Inflammatory macrophage (primary cell): Measurements from ENCODE around the gene APP.
A peak's percentile ranks its signal among the peaks of the same experiment; 100 is the strongest.
"Not testable (repeated sequence)": the region's sequence is repeated elsewhere in the genome, so short reads cannot be mapped to it uniquely, and the experiment has no call there.

ENCODE experiments used
- DNase-seq, 2 donors: peaks; one replicate each; pipeline ENCODE4 v3.0.0-alpha.2; 2020 to 2022

Gene APP

GRCh38 chr21:26060335-26061115 lies 110.0 kb downstream of the APP start:
- peak; percentile 22 to 46 for DNase-seq

GRCh38 chr21:26057477-26058170 lies 112.9 kb downstream of the APP start:
- DNase-seq = no peak

DNA sequence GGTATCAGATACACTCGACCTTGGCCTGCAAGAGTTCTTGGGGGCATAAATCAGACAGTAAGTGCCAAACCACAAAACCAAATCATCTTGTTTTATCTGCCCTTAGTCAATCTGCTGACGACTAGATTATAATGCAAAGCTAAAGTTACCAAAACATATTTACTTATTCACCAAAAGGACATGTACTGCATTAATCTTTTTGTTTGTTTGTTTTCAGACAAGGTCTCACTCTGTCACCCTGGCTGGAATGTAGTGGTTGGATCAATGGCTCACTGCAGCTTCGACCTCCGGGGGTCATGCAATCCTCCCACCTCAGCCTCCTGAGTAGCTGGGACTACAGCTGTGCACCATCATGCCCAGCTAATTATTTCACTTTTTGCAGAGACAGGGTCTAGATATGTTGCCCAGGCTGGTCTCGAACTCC lies 114.7 kb downstream of the APP start:
- DNase-seq = no peak

DNA sequence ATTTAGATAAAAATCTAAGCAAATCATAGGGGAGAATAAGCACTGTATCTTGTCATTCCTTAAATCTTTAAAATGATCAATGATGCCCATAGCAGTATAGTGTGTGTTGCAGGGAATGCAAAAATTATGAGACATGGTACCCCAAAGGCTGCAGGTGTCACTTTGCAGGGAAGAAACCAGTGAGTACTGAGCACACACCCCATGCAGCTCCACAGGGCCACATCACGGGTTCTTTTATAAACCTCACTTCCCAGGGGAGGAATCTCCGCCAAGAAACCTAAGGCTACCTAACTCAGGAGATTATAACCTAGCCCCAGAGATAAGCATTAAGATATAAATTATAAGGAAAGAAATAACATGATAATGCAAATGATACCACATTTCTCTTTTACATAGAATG lies 115.6 kb downstream of the APP start:
- no peak for DNase-seq

DNA sequence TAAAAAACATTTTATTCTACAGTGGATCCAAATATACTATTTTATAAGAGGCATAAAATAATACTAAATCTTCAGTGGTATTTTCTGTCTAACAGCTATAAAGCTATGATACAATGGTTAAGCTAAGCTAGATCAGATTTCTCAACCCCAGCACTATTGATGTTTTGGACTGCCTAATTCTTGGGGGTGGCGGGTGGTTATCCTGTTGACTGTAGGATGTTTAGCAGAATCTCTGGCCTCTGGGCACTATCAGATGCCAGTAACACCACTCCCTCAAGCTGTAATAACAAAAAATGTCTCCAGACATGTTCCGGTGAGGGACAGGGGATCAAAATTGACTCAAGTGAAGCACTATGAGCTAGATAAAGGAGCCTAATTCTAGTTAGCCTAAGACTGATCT lies 118.5 kb downstream of the APP start:
- DNase-seq = no peak

- no peak for DNase-seq
These were observed 119.7 kb downstream of the APP start for GRCh38 chr21:26050857-26051256.

- no peak for DNase-seq
These were observed 120.8 kb downstream of the APP start for GRCh38 chr21:26049803-26050202.

DNA sequence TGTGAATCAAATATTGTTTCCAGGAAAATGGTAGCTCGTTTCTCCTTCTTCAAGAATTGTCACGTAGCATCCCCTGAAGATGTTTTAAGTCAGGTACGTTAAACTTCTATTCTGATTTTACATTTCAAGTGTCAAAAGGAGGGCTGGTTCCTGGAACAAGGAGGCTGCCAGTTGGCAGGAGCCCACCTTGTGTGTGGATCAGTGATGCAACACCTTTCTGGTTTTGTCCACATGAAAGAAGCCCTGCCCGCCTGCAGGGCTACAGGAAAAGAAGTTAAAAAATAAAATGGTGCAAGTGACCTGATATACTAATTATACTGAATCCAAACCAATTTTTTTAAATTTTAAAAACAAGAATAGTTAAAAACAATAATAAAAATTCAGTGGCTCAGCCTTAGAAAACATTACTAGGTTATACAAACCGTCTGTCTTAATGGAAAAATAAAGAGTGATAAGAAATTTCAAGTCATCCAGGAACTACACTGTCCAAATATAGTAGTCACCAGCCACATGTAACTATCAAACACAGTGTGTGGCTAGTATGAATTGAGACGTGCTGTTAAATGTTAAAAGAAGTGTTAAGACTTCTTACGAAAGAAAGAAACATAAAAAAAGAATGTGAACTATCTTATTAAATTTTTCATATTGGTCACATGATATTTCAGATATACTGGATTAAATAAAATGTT lies 123.1 kb downstream of the APP start:
- DNase-seq = no peak

DNA sequence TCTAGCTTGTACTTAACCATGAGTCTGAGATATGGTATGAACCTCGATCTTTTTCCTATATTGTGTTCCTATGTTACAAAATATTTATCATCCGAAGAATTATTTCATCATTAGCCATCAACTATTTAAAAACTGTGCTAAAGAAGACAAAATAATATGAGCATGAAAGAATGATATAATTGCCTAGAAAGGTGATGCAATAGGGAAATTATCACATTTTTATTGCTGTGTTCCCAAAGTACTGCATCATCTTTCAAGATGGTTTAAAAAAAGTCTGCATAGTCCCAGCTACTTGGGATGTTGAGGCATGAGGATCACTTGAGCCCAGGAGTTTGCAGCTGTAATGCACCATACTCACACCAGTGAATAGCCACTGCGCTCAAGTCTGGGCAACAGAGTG lies 126.7 kb downstream of the APP start:
- no peak for DNase-seq

DNA sequence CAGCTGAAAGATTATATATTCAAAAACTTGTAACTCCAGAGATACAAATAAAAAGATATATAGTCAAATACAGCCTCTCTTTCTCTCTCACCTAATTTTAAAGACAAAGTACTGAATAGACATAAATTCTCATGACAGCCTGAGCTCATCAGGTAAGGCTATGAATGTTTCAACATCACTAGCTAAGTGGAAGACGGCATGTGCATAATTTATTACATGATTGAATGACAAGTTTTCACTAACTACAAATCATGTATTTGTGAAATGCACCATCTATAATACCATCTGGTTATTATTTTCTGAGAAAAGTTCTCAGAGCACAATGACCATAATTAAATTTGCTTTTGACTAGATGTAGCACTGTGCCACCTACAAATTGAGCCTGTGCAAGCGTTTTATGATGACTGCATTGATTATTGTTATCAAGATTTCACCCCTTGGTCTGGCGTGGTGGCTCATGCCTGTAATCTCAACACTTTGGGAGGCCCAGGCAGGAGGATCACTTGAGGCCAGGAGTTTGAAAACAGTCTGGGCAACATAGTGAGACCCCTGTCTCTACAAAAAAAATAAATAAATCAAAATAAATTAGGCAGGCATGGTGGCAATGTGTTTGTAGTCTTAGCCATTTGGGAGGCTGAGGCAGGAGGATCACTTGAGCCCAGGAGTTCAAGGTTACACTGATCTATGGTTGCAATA lies 128.2 kb downstream of the APP start:
- no peak for DNase-seq

DNA sequence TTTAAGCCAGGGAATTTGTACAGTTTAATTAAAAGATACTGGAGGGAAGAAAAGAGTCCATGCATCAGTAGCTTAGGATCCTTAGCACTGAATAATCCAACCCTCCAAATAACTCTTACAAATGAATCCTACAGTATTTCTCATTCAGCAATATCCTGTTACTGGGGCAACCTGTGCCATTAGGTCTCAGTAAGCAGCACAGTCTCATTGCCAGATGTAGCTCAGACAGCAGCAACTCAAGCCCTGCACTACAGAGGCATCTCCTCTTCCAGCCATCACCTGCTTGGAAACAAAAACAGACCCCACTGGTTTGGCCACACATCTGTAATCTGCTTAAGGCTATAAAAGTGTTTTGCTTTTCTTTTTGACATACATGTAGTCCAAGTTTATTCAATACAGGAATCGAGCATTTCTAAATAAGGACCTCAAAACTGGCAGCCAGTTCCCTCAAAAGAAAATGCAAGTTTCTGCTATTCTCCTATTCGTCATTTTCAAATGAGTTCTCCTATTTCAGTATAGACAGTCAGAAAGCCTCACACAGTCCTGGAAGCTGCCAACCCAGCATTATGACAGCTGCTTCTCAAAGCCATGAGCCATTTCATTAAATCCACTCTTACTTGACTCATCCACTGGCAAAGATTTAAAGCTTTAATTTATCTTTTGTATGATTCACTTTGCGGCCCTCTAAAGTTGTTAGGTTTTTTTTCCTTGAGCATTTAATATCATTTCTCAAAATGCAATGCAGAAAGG lies 129.0 kb downstream of the APP start:
- DNase-seq = no peak

DNA sequence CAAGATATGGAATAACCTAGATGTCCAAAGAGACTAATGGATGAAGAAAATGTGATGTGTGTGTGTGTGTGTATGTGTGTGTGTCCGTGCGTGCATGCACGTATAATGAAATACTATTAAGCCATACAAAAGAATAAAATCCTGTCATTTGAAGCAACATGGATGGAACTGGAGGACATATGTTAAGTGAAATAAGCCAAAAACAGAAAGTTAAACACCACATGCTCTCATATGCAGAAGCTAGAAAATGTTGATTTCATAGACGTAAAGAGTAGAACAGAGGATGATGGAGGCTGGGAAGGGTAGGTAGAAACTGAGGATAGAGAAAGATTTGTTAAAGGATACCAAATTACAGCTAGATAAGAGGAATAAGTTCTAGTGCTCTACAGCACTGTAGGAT lies 133.7 kb downstream of the APP start:
- no peak for DNase-seq

DNA sequence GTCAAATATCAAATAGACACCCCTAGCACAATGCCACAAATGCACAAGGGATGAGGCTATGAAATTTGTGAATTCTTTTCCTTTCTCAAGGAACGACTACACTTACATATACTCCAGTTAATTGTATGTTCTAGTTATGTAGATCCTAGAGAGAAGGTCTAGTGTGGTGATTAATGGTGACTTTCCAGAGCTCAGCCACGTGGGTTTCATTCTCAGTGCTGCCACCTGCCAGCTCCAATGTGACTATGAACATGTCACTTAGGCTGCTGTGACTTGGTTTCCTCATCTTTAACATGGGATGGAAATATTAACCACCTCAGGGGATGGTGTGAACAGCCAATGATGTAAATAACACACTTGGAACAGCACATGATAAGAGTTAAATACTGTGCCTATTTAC lies 138.3 kb downstream of the APP start:
- DNase-seq = no peak

- DNase-seq = no peak
These were observed 142.4 kb downstream of the APP start for GRCh38 chr21:26028183-26028582.

DNA sequence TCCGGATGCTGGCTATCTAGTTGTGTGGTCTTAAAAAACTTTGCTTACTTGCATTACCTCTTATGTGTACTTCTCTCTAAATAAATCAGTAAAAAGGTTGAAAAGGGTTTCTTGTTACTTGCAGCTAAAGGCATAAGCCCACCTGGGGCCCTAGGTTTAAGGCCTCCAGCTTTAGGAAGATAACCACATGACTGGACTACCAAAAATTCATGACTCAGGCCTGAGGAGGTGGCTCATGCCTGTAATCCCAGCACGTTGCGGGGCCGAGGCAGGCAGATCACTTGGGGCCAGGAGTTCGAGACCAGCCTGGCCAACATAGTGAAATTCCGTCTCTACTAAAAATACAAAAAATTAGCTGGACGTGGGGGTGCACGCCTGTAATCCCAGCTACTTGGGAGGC lies 142.9 kb downstream of the APP start:
- no peak for DNase-seq

DNA sequence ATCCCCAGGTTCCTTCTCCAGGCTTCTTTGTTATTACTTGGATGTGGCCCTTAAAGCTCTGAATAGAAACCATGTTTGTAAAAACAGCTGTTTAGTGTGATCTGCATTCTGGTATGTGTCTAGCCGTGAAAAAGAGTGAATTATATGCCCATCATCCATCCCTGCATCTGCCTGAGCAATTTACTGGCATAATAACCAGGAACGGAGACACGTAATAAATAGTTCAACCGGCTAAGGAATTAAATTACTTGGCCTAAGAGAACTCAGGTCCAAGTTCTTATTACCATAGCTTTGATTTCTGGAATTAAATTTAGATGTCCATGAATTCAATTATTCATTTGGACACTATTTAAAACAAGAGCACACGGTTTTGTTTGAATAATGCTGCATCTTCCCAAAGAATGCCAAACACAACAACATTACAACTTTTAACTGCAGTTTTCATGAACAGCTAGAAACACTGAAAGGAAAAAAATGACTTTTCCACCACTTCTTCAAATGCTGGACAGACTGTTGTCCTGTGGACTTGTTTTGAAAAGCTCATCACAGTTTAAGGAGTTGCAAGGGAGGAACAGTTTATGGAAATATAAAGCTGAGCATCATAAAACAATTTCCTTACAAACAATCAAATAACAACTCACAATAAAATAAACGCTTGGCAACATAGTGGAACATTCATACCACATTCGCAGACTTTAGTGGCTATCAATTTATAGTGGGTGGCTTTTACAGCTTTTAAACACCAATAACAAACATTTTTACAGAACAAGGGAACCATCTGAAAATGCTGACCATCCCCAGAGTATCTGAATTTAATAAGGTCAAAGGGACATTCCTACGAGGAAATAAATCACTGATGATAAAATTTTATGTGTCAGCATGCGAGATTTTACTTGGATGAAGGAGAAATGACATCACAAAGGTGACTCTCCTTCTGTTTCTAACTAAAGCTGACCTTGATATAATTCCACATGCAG lies 144.7 kb downstream of the APP start:
- no peak for DNase-seq

- not testable (repeated sequence) for DNase-seq
These were observed 147.2 kb downstream of the APP start for GRCh38 chr21:26023406-26023805.

DNA sequence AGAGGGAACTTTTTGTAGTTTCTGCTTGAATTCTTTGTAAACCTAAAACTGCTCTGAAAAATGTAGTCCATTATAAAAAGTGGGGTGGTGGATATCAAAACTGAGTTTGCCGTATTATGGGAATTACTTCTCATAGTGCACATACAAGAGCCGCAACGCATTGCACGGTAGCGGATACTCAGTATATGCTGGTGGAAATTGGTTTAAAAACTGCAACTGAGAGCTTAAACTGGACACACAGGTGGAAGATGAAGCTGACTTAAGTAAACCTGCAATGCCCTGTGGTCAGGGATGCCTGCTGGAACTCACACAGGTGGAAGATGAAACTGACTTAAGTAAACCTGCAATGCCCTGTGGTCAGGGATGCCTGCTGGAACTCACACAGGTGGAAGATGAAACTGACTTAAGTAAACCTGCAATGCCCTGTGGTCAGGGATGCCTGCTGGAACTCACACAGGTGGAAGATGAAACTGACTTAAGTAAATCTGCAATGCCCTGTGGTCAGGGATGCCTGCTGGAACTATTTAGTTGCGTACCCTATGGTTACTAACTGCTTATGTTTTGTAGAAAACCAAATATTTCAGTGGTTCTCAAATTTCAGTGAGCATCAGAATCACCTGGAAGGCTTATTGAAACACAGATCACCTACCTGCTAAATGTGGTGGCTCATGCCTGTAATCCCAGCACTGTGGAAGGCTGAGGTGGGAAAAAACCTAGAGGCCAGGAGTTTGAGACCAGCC lies 147.8 kb downstream of the APP start:
- DNase-seq = not testable (repeated sequence)

DNA sequence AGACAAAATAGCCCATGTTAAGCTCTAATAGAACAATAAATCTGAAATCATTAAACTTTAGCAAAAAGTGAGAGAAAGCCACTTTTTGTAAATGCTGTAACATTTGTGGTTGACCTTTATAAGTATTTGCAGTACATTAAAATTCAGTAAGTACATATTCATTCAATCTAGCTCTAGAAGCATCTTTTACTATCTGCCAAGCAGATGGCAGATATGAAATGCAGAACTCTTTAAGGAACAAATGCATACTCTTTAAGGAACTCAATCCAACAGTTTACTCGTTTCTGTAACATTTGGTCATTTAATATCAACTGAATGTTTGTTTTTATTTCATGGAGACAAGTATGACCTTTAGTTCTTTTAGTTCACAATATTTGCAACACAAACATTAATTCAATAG lies 150.1 kb downstream of the APP start:
- no peak for DNase-seq

- no peak for DNase-seq
These were observed 150.5 kb downstream of the APP start for GRCh38 chr21:26020081-26020480.
